Measurements from ENCODE around the gene EXOC6B.

EXOC6B gene

GRCh38 chr2:72136933-72137497, 688.8 kb downstream of the EXOC6B start:
- H3K4me2 ChIP-seq (ENCODE audit: low read length): no peak overlapping the region
- no peak overlapping the region for H3K4me3 ChIP-seq (ENCODE audit: low read depth, low read length)
- no peaks in the 10 kb centered on the region for H3K79me2 ChIP-seq
- H3K9me3 ChIP-seq (ENCODE audit: control insufficient read depth, low read length): no peaks in the 10 kb centered on the region
- H3K36me3 ChIP-seq (ENCODE audit: control insufficient read depth, insufficient read depth, low read length): no peaks in the 10 kb centered on the region
- no peaks in the 10 kb centered on the region for H3K4me1 ChIP-seq
- no peak for TF ChIP-seq CTCF (IDR thresholded peaks at IDR 0.05)
- H3K27ac ChIP-seq: no peak overlapping the region
- H3K27me3 ChIP-seq (ENCODE audit: control insufficient read depth, insufficient read depth, low read length): no peaks in the 10 kb centered on the region
- H3K9ac ChIP-seq: no peak overlapping the region
- H2AFZ ChIP-seq: no peak overlapping the region

DNA sequence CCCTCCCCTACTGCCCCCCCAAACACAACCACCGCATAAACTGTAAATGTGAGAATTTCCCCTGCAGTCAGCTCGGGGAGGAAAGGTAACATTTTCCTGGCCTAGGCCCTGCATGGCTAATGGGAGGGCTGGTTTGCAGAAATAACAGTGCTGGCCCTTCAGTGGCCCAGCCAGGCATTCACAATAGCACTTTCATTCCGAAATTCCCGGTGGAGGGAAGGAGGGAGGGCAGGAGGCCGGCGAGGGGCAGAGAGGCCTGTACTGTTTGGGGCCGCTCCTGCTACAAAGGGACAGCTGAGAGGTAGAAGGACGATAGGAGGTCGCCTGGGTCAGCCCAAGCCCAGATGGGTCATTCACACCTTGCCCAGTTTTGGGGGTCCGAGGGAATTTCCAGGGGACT, 689.5 kb downstream of the EXOC6B start:
- no peak for TF ChIP-seq CTCF (IDR thresholded peaks at IDR 0.05)
- no peak overlapping the region for H2AFZ ChIP-seq
- no peaks in the 10 kb centered on the region for H3K36me3 ChIP-seq (ENCODE audit: control insufficient read depth, insufficient read depth, low read length)
- H3K4me1 ChIP-seq: no peaks in the 10 kb centered on the region
- no peak overlapping the region for H3K4me2 ChIP-seq (ENCODE audit: low read length)
- no peak overlapping the region for H3K4me3 ChIP-seq (ENCODE audit: low read depth, low read length)
- H3K9ac ChIP-seq: no peak overlapping the region
- no peaks in the 10 kb centered on the region for H3K27me3 ChIP-seq (ENCODE audit: control insufficient read depth, insufficient read depth, low read length)
- H3K27ac ChIP-seq: no peak overlapping the region
- H3K9me3 ChIP-seq (ENCODE audit: control insufficient read depth, low read length): no peaks in the 10 kb centered on the region
- H3K79me2 ChIP-seq: no peaks in the 10 kb centered on the region

DNA sequence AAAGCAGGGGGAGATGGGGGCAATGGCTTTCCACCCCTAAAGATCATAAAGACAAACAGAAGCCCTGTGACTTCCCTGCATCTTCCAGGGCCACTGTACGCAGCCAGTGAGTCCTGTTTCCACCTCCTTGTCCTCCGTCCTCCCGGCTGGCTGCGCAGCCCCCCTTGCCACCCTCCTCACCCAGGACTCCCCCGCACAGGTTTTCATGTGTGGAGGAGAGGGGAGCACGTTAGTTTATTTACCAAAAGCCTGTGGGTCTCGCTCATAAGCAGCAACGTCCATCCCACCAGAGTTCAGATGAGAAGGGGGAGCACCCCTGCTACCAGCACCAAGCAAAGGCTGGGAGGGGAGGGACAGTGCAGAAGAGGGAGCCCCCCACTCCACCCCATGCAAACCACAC, 689.9 kb downstream of the EXOC6B start:
- Histone ChIP-seq H3K27me3 (ENCODE audit: control insufficient read depth, insufficient read depth, low read length) (no peaks in the 10 kb centered on the region), H3K4me3 (ENCODE audit: low read depth, low read length) (no peak overlapping the region), H2AFZ (no peak overlapping the region), H3K9ac (no peak overlapping the region), H3K79me2 (no peaks in the 10 kb centered on the region), H3K4me2 (ENCODE audit: low read length) (no peak overlapping the region), H3K36me3 (ENCODE audit: control insufficient read depth, insufficient read depth, low read length) (no peaks in the 10 kb centered on the region), H3K27ac (no peak overlapping the region), H3K9me3 (ENCODE audit: control insufficient read depth, low read length) (no peaks in the 10 kb centered on the region), H3K4me1 (no peaks in the 10 kb centered on the region)
- TF ChIP-seq CTCF (IDR thresholded peaks at IDR 0.05): no peak

DNA sequence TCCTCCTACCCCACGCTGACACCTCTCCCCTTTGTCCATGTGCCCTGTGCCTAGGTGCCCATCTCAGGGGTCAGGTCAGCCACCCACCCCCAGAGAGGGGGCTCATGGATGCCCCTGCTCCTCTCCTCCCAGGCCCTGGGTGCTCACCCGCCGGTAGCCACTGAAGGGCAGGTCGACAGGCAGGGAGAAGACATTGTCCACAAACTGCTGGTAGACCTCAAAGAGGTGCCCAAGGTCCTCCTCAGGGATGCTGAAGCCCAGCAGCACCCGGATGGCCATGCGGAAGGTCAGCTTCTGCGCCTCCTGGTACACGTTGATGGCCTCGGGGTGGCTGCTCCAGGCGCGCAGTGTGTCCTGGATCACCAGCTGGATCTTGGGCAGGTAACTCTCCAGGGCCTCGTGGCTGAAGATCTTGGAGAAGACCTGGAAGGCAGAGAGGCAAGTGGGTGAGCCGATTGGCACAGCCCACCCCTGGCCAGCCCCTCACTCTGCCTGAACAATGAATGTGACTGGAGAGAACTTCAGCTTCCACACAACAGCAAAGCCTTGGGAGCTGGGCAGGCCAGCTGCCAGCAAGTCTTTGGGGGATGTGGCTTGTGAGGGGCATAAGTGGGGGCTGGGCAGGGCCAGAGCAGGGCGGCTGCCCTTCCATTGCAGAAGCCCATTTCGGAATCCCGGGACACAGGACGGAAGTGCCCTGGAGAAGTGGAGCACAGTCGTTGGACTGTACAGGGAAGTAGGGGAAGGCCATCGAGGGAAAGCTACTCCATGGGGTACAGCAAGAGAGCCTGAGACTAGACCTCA, 690.6 kb downstream of the EXOC6B start:
- Histone ChIP-seq H3K4me1 (no peaks in the 10 kb centered on the region), H3K9me3 (ENCODE audit: control insufficient read depth, low read length) (no peaks in the 10 kb centered on the region), H3K4me2 (ENCODE audit: low read length) (no peak overlapping the region), H2AFZ (no peak overlapping the region), H3K79me2 (no peaks in the 10 kb centered on the region), H3K27ac (no peak overlapping the region), H3K9ac (no peak overlapping the region), H3K27me3 (ENCODE audit: control insufficient read depth, insufficient read depth, low read length) (no peaks in the 10 kb centered on the region), H3K36me3 (ENCODE audit: control insufficient read depth, insufficient read depth, low read length) (no peaks in the 10 kb centered on the region), H3K4me3 (ENCODE audit: low read depth, low read length) (no peak overlapping the region)
- TF ChIP-seq CTCF (IDR thresholded peaks at IDR 0.05): no peak

All from parathyroid adenoma (tissue), 2 donors.